Measurements from ENCODE around the gene SLC35D1.

SLC35D1 gene

GRCh38 chr1:66993076-66993475, 60.9 kb downstream of the SLC35D1 start:
- TF ChIP-seq BACH2 (CRISPR knock-in tag; IDR thresholded peaks at IDR 0.05; ENCODE audit: borderline replicate concordance) (no peak), ISL1 (CRISPR knock-in tag; IDR thresholded peaks at IDR 0.05) (no peak), ARNTL (CRISPR knock-in tag; IDR thresholded peaks at IDR 0.05; ENCODE audit: borderline replicate concordance, low read depth) (no peak), PATZ1 (CRISPR knock-in tag; IDR thresholded peaks at IDR 0.05; ENCODE audit: borderline replicate concordance) (no peak), TSHZ2 (CRISPR knock-in tag; IDR thresholded peaks at IDR 0.05) (no peak), SNAI2 (CRISPR knock-in tag; IDR thresholded peaks at IDR 0.05) (no peak), TOX (CRISPR knock-in tag; IDR thresholded peaks at IDR 0.05; ENCODE audit: borderline replicate concordance) (no peak), OSR1 (CRISPR knock-in tag; IDR thresholded peaks at IDR 0.05) (no peak)
- no peak for ATAC-seq

- no peak for ATAC-seq
Measured at GRCh38 chr1:66985835-66986234, 68.1 kb downstream of the SLC35D1 start.

GRCh38 chr1:66984491-66984890, 69.5 kb downstream of the SLC35D1 start:
- TF ChIP-seq ZNF8 (CRISPR knock-in tag; IDR thresholded peaks at IDR 0.05) (no peak), ISL1 (CRISPR knock-in tag; IDR thresholded peaks at IDR 0.05) (no peak), TOX (CRISPR knock-in tag; IDR thresholded peaks at IDR 0.05; ENCODE audit: borderline replicate concordance) (no peak), BACH2 (CRISPR knock-in tag; IDR thresholded peaks at IDR 0.05; ENCODE audit: borderline replicate concordance) (no peak), RARB (CRISPR knock-in tag; IDR thresholded peaks at IDR 0.05) (no peak), ZNF70 (CRISPR knock-in tag; IDR thresholded peaks at IDR 0.05) (no peak), CSRNP3 (CRISPR knock-in tag; IDR thresholded peaks at IDR 0.05) (no peak), POU6F1 (CRISPR knock-in tag; IDR thresholded peaks at IDR 0.05; ENCODE audit: borderline replicate concordance, low read depth) (no peak), GLIS3 (CRISPR knock-in tag; IDR thresholded peaks at IDR 0.05) (no peak), ZNF565 (CRISPR knock-in tag; conservative IDR thresholded peaks at IDR 0.05; ENCODE audit: low read depth) (no peak), CREB5 (CRISPR knock-in tag; IDR thresholded peaks at IDR 0.05; ENCODE audit: low read depth) (no peak), TSHZ2 (CRISPR knock-in tag; IDR thresholded peaks at IDR 0.05) (no peak), OSR1 (CRISPR knock-in tag; IDR thresholded peaks at IDR 0.05) (no peak), TCF4 (CRISPR knock-in tag; IDR thresholded peaks at IDR 0.05; ENCODE audit: borderline replicate concordance) (no peak), ARNTL (CRISPR knock-in tag; IDR thresholded peaks at IDR 0.05; ENCODE audit: borderline replicate concordance, low read depth) (no peak), ZC3H10 (CRISPR knock-in tag; IDR thresholded peaks at IDR 0.05) (no peak), CSDC2 (CRISPR knock-in tag; IDR thresholded peaks at IDR 0.05) (no peak)
- ATAC-seq: no peak

More at GRCh38 chr1:66985835-66986234, 68.1 kb downstream of the SLC35D1 start:
- TF ChIP-seq ISL1 (CRISPR knock-in tag; IDR thresholded peaks at IDR 0.05): no peak
- TF ChIP-seq TOX (CRISPR knock-in tag; IDR thresholded peaks at IDR 0.05; ENCODE audit: borderline replicate concordance): no peak
- TF ChIP-seq ZFP30 (CRISPR knock-in tag; IDR thresholded peaks at IDR 0.05): no peak

Data from SK-N-SH treated with all-trans-retinoic acid at 6 μM for 48 hours (cell line).